Neural cell (in vitro differentiated cells): ENCODE data around the gene ADAMTS15.

Source experiments
- EP300 ChIP-seq: fragments of 450-650 bp; conservative IDR thresholded peaks from 2 replicates; pipeline ENCODE4 v1.6.1; 2014; ENCODE audit warnings: antibody characterized with exemption, mild to moderate bottlenecking, moderate library complexity; ENCODE audit not compliant: poor library complexity, severe bottlenecking
- EZH2 ChIP-seq: fragments of 200-600, 300-800 bp; shearing (Covaris generic), sonication (generic); IDR thresholded peaks from 2 replicates; pipeline ENCODE4 v1.6.1; 2014; ENCODE audit warnings: antibody characterized with exemption, low read length, borderline replicate concordance, mild to moderate bottlenecking; ENCODE audit not compliant: insufficient read depth, poor library complexity, severe bottlenecking
- MXI1 ChIP-seq: fragments of 450-650 bp; conservative IDR thresholded peaks from 2 replicates; pipeline ENCODE4 v1.6.1; 2014; ENCODE audit warnings: antibody characterized with exemption, mild to moderate bottlenecking; ENCODE audit not compliant: poor library complexity, severe bottlenecking
- RAD21 ChIP-seq: fragments of 450-650 bp; conservative IDR thresholded peaks from 2 replicates; pipeline ENCODE4 v1.6.1; 2014; ENCODE audit warnings: antibody characterized with exemption, mild to moderate bottlenecking, moderate library complexity
- TF ChIP-seq, protein P1 (sequence below): fragments of 450-650 bp; IDR thresholded peaks from 2 replicates; pipeline ENCODE4 v1.5.1; 2014; ENCODE audit warnings: antibody characterized with exemption, mild to moderate bottlenecking, moderate library complexity; ENCODE audit not compliant: poor library complexity, severe bottlenecking

- TF ChIP-seq MXI1 (no peak), EP300 (no peak), RAD21 (no peak), EZH2 (no peak)
- TF ChIP-seq, protein P1, sequence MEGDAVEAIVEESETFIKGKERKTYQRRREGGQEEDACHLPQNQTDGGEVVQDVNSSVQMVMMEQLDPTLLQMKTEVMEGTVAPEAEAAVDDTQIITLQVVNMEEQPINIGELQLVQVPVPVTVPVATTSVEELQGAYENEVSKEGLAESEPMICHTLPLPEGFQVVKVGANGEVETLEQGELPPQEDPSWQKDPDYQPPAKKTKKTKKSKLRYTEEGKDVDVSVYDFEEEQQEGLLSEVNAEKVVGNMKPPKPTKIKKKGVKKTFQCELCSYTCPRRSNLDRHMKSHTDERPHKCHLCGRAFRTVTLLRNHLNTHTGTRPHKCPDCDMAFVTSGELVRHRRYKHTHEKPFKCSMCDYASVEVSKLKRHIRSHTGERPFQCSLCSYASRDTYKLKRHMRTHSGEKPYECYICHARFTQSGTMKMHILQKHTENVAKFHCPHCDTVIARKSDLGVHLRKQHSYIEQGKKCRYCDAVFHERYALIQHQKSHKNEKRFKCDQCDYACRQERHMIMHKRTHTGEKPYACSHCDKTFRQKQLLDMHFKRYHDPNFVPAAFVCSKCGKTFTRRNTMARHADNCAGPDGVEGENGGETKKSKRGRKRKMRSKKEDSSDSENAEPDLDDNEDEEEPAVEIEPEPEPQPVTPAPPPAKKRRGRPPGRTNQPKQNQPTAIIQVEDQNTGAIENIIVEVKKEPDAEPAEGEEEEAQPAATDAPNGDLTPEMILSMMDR = no peak
Measured at GRCh38 chr11:130420478-130421198, 27.8 kb upstream of the ADAMTS15 start.
